ENCODE measurements around the gene NDUFS2.

Gene NDUFS2

DNA sequence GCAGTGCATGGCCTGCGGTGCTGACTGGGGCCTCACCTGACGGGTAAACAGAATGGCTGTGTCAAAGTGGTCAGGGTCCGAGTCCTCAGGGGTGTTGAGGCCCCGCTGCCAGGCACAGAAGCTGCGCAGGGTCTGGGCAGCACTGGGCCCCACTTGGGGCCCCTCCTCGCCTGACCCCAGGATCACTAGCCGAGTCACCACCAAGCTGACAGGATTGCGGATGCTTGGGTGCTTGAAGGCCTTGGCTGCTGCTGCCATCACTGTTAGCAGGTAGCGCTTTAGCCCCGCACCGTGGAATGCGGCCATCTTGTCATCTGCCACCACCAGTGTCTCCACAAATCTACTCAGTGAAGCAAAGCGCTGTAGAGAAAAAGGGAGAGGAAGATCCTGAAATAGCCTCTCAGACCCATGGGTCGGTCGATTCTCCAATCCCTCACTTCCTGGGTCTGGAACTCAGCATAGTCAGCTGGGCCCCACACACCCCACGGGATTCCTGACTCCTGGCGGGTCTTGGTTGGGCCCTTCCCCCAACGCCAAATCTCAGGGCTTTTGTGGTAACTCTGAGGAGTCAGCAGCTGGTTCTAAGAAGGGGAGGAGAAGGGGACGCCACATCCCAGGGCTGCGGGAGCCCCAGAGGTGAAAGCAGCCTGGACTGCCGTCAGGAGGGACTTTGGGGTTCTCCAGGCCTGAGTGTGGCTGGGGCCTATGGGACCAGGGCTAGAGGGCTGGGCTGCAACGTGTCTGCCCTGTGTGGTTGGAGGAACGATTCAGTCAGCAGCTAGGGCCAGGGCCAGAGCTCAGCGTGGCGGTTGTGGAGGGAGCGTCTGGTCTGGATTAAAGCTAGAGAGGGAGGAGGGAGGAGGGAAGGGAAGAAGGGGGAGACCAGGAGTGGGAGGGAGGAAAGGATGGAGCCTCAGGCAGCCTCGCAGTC lies 5.4 kb upstream of the NDUFS2 start:
- no peak for DNase-seq

DNA sequence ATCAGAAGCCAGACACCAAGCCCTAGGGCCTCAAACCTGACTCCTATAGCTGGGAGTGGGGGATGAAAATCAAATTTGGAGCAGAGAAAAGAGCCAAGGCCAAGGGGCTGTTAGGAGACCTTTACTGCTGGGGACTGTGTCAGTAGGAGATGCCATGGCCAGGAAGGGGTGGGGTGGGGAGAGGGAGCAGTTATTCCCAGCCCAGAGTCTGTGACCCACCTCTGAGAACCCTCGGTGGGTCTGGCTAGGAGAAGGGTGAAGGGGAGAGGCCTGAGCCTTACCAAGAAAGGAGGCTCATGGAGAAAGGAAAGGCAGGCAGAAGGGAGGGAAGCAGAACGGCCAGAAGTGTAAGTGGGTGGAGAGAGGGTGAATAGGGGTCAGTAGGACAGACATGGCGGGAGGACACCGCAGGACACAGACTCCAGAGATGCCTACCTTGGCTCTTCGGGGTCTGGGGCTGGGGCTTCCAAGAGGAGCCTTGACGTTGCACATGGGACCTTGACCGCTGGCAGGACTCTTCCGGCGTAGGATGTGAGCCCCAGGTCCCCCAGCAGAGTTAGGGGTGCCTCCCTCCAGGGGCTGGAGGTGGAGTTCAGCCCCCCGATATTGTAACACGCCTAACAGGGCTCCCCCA lies 4.5 kb upstream of the NDUFS2 start:
- DNase-seq = no peak

DNA sequence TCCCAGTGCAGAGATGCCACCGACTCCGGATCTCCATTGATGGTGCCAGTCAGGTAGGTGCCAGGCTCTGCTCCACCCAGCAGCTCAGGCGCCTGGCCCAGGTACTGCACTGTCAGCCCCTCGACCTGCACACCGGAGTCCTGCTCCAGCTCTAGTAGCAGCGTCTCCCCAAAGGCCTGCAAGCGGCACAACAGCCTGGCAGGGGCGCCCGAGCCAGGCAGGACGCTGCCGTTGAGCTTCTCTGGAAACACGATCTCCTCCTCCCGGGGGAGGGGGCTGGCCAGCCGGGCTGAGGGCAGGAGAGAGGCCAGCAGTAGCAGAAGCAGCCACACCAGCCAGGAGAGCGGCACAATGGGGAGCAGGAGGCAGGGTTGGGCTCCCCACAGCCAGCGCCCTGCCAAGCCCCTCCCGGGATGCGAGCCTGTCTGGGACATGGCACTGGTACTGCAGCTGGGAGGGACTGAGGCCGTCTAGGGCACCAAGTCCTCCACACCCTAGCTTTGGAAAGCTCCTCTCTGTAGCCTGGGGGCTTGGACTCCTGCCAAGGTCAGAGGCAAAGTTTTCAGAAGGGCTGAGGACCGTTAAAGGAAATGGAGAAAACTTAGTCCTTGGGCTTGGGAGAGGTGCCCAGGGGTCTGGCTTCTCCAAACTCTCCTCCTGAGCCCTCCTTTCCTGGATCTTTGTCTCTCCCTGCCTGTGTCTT lies 3.8 kb upstream of the NDUFS2 start:
- DNase-seq = peak; percentile 78

DNA sequence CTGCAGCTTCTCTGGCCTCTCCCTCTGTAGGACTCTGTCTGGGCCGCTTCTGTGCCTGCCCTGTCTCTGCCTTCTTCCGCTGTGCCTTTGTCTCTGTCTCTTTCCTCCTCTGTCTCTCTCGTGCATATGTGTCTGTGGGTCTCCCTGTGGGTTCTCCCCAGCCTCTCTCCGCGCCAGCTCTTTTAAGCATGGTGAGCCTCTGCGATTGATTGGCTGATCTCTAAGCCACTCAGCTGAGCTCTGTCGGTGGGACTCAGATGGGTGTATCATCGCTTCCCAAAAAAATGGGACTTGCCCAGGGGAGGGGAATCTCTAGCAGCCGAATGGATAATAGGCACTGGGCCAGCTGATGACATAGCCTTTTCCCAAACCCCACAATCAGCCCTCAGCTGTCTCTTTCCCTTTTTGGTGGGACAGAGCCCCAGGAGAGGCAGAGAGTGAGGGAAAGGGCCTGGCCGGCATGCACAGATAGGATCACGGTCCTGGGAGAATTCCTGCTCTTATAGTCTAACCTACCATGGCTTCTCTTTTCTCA lies 3.2 kb upstream of the NDUFS2 start, which contains the start of gene ADAMTS4:
Gene ADAMTS4 (minus strand): TSS at position 158 of the 535 bp plus-strand sequence. CDS start 427 bp downstream, outside the sequence.
- DNase-seq = no peak

DNA sequence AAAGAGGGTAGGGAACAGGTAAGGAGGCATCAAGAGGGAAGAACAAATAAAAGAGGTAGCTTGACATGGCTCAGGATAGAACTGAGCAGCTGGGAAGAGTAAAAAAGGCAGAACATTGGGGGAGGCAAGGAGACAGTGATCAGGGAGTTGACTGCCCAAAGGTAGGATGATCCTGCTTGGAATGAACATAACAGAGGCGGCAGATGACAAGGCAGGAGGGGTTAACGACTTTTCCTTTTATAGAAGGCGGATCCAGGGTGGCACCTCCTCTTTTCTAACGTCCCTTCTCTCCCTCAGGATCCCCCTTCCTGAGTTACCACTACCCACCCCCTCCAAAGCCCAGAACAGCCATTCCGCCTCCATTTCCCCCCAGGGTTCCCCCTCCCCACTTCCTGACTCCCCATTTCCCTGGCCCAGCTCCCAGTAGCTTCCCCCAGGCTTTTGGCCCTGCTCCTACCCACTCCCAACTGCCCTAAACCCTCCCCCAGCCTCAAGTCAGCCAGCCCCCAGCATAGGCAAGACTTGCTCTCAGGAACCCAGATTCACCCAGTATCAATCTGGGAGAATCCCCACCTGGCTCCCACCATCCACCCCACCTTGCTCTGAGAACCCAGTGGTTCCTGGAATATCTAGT lies 2.5 kb upstream of the NDUFS2 start:
- DNase-seq = no peak

DNA sequence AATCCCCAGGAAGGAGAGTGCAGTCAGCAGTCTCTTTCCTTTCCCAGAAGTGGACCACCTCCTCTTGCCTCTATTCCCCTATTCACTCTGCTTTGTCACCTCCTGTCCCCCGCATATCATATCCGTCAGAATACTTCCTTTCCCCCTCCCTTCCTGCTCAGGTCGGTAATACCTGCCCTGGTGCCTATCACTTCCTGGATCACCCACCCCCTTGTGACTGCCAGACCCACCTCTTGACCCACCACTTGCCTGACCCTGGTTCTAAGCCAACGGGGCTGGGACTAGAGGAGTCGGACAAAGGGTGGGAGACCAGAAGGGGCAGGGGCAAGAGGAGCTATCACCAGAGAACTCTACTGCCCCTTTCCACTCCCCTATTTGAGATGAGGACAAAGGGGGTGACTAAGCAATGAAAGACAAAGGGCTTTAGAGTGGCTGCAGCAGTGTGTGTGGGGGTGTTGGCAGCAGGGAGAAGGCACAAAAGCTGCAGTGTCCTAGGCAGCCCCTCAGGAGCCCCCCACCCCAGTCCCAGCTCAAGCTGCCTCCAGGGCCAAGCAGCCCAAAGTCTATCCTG lies 1.7 kb upstream of the NDUFS2 start:
- DNase-seq = no peak

DNA sequence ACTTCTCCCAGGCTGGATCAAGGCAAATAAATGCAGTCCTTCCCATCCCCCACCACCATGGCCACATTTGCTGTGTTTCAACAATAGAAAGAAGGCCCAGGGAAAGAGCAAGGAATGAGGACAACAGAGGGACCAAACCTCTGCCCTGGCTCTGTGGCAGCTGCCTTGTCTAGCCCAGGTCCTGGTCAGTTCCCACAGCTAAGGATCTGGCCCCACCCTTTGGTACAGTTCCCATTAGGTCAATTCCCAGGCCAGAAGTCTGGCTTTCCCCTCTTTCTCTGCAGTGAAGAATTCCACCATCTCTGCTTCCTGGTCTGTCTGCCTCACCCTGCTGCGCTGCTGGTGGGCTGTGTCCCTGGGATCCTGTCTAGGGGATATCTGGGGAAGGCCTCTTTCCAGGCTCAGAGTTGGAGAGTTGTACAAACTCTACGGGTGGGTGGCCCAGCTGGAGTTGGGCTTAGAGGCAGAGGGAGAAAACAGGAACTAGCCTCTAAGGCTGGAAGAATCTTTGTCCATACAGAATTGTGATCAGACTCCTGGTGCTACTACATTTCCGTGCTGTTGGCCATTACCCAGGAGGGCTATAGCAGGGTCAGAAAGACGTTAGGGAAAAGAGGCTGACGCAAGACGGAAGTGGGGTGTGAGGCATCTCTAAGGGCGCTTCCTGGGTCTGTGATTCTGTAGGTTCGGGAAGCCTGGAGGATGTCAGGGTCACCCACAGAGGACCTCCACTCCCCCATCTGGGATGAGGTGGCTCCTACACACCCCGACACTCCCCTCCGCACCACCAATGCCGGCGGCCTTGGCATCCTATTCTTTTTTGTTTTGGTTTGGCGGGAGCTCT lies 953 bp upstream of the NDUFS2 start:
- DNase-seq = no peak

DNA sequence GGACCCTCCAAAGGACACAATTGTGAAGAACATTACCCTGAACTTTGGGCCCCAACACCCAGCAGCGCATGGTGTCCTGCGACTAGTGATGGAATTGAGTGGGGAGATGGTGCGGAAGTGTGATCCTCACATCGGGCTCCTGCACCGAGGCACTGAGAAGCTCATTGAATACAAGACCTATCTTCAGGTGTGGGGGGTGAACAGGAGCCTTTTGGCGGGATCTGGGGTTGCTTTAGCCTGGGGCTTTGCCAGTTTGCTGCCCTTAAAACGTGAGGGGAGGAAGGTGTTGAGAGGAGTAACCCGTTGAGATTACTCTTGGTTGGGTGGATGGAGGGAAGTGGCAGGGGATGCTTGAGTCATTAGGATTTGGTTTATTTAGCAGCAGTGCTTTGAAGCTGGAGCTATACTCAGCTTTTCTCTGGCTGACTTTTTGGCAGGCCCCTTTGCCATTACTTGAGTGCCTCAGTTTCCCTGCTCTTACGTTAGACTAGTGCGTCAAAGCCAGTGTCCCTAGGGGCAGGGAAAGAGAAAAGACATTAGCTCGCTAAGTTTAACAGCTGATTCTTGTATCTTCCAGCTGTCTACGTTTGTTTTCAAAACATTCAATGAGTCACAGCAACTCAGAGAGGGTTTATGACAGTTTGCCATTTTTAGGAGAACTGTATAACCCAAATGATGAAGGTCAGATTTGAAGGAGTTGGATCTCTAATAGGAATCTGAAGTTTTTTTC lies 4.4 kb downstream of the NDUFS2 start:
- DNase-seq = no peak

DNA sequence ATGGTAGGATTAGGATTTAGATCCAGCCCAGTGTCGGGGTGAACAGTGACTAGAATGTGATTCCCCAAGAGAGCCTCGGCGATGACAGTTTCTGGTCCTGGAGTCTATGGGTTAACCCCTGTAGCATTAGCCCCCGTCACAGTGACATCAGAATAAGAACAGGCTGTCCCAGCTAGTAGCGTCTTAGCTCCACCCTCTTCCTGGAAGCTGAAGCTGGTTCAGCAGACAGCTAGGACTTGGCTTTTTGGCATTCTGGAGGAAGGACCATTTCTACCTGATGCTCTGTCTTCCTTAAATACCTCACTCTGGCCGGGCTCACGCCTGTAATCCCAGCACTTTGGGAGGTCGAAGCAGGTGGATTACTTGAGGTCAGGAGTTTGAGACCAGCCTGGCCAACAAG lies 5.0 kb downstream of the NDUFS2 start:
- no peak for DNase-seq

DNA sequence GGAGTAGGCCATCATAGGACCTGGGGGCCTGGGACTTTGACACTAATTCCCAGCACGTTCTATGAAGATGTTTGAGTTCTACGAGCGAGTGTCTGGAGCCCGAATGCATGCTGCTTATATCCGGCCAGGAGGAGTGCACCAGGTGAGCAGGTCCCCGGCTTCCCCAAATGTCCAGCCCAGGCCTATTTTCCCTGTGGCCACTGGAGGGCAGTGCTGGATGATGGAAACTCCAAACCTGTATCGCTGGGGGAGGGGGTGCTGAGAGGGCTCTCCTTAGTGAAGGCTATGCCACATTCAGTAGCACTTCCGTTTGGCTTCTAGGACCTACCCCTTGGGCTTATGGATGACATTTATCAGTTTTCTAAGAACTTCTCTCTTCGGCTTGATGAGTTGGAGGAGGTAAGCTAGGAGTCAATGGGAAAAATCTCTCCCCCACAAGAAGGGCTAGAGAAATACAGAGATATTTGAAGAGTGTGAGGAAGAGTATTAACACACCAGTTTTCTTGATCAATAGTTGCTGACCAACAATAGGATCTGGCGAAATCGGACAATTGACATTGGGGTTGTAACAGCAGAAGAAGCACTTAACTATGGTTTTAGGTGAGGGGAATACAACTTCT lies 7.7 kb downstream of the NDUFS2 start:
- DNase-seq = peak; percentile 90

DNA sequence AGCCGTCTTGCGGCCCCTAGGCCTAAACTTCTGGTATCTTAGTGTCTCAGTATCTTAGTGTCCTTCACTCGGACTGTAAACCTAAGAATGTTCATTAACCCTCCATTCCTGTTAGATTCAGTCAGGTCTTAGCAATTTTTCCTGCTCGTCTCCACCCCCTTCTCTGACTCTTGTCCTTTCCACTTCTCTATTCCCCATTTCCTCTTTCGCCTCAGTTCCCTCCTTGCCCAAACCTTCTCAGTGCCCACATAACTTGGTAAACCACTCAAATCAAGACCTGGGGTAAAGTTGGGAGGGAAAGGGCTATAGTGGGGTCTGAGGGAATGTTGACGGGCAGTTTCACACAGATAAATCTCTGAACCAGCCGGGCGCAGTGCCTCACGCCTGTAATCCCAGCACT lies 12.2 kb downstream of the NDUFS2 start:
- no peak for DNase-seq

DNA sequence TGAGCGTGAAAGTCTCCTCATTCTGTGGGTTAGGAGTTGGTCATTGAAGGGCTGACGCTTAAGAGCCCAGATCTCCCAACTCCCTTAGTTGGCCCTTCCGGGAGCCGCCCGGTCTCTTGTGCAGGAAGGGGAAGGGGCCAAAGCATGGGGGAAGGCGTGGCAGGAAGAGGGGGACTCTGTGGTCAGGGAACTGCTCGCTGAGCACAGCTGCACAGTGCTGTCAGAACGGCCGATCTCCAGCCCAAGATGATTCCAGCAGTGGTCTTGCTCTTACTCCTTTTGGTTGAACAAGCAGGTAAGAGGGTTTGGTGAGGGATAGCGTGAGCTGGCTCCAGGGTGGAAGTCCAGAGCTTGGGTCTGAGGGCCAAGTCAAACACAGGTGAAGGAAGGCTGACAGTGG lies 12.9 kb downstream of the NDUFS2 start, which contains the start of gene FCER1G:
Gene FCER1G (plus strand): TSS at position 220 of the 400 bp plus-strand sequence. CDS start 27 bp downstream, at position 247.
- DNase-seq = no peak

DNA sequence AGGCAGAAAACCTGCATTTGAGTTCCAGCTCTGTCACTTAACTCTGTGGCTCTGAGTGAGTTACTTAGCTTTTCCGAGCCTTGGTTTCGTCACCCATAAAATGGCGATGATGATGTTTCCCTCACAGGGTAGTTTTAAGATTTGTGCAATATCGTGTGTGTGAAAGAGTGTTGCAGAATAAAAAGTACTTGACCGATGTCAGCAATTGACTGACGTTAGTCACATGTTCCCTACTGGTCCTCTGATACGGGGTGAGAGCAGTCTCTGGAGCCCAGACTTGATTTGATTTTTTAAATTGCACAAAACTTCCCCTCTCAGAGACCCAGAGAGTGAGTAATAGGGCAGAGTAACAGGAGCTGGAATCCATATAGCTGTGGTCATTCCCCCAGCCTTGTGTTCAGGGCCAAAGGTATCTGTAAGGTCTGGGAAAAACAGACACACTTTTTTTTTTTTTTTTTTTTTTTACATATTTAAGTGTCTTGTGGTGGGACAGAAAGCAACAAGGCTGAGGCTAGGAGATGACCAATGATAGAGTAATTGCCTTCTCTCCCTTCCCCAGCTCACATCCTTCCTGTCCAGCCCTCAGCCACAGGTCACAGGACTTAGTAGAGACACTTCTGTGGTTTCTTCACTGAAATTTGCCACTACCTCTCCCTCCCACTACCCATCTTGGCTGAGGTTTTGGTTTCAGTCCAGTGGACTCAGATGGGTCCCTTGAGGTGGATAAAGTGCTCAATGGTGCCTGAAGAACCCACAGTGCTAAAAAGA lies 15.0 kb downstream of the NDUFS2 start:
- peak; percentile 40 for DNase-seq

DNA sequence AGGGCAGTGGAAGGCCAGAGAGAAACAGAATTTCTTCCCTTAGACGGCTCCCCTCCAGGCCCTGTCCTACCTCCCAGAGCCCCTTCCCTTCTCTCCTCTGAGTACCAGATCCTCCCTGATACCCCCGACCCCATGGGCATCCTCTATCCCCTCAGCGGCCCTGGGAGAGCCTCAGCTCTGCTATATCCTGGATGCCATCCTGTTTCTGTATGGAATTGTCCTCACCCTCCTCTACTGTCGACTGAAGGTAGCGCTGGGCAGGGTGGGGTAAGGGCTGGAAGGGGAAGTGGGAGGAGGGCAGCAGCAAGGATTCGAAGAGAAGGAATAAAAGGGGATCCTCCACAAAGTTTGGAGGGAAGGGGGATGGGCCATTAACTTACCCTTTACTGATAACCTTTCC lies 15.7 kb downstream of the NDUFS2 start:
- no peak for DNase-seq

DNA sequence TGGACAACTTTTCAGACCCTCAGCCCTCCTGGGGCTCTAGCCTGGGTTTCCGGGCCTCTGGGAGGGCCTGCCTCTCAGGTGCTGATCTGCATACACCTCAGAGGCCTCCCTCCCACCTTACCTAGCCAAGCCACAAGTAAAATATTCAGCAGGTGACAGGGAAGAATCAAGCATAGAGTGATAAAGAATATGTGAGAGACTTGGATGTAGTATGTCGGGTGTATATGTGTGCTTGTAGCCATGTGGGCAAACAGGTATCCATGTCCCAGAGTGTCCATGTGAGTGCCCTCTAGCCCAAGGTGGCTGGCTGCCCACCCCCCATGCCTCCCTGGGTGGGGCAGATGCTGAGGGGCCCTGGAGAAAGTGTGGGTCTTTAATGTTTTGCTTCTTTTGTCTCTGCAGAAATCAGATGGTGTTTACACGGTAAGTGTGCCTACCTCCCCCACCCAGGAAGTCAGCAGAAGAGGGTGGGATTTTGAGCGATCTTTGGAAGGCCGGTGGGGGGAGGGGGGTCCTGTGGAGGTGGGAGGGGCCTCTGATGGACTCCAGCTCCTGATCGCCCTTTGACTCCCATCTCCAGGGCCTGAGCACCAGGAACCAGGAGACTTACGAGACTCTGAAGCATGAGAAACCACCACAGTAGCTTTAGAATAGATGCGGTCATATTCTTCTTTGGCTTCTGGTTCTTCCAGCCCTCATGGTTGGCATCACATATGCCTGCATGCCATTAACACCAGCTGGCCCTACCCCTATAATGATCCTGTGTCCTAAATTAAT lies 16.3 kb downstream of the NDUFS2 start:
- no peak for DNase-seq

DNA sequence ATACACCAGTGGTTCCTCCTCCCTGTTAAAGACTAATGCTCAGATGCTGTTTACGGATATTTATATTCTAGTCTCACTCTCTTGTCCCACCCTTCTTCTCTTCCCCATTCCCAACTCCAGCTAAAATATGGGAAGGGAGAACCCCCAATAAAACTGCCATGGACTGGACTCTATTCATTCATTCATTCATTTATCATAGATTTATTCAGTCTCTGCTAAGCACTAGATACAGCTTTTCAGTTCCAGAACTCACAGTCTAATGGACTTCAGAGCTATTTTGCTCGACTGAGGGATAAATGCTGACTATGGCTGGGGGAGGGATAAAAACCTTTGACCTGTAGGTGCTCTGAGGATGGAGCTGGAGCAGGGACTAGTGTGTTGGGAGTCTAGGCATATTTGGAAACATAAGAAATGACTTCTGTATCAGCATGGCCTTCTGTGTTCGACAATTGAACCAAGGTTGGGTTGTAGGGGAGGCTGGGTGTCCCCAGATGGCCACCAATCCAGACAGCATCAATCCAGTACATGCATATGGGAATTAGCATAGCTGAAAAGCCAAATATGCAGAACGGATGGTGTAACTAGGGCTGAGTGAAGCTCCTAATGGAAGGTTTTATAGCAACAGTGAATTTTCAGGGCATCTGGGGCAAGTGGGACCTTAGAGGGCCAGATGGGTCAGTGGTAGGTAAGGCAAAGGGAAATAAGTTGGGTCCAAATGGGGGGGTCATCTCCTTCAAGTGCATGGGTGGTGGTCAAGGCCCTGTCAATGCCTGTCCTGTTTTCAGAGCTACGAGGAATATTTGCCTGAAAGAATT lies 17.1 kb downstream of the NDUFS2 start:
- DNase-seq = no peak

DNA sequence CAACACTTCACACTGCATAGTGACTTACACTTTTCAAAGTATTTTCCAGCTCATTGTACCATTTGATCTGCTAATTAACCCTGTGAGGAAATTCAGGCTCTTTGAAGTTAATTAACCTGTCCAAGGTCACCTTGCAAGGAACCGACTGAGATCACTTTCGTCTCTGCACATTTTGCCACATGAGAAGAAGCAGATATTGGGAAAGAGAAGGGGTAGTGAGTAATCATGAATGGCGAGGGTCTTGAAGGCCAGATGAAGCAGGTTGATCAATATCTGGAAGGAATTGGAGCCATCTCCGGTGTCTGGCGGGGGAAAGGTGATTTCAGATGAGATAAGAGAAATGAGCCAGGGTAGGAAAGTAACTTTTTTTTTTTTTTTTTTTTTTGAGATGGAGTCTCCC lies 17.8 kb downstream of the NDUFS2 start:
- DNase-seq = no peak
